HG03108 (cell line): ENCODE measurements around the gene APC2.
"Not testable (repeated sequence)": the region's sequence is repeated elsewhere in the genome, so short reads cannot be mapped to it uniquely, and the experiment has no call there.

Experiments used
- ATAC-seq: cut with Tn5 transposase; IDR thresholded peaks from one replicate; pipeline ENCODE4 v1.9.1; 2021; ENCODE audit warnings: moderate library complexity; ENCODE audit not compliant: unreplicated experiment

Gene APC2

GRCh38 chr19:1416014-1416841 lies 33.7 kb upstream of the APC2 start:
- ATAC-seq, result no peak

- no peak for ATAC-seq
Measured at GRCh38 chr19:1417145-1417544, 32.8 kb upstream of the APC2 start.

- no peak for ATAC-seq
Measured at GRCh38 chr19:1417681-1418495, 32.0 kb upstream of the APC2 start.

- no peak for ATAC-seq
Measured at GRCh38 chr19:1418496-1418775, 31.5 kb upstream of the APC2 start.

GRCh38 chr19:1418951-1419738 lies 30.8 kb upstream of the APC2 start:
- ATAC-seq, result no peak

GRCh38 chr19:1420085-1420484 lies 29.8 kb upstream of the APC2 start:
- not testable (repeated sequence) for ATAC-seq

- no peak for ATAC-seq
Measured at GRCh38 chr19:1420590-1420989, 29.3 kb upstream of the APC2 start.

- no peak for ATAC-seq
Measured at GRCh38 chr19:1421218-1421957, 28.5 kb upstream of the APC2 start.

GRCh38 chr19:1421958-1422305 lies 28.0 kb upstream of the APC2 start:
- no peak for ATAC-seq

GRCh38 chr19:1422360-1422759 lies 27.6 kb upstream of the APC2 start:
- ATAC-seq, result no peak

- no peak for ATAC-seq
Measured at GRCh38 chr19:1422943-1423342, 27.0 kb upstream of the APC2 start.

- no peak for ATAC-seq
Measured at GRCh38 chr19:1423436-1424191, 26.3 kb upstream of the APC2 start.

- ATAC-seq, result no peak
Measured at GRCh38 chr19:1424192-1424955, 25.5 kb upstream of the APC2 start.

- ATAC-seq, result no peak
Measured at GRCh38 chr19:1425102-1425837, 24.7 kb upstream of the APC2 start.

- no peak for ATAC-seq
Measured at GRCh38 chr19:1425902-1426301, 24.0 kb upstream of the APC2 start.

- no peak for ATAC-seq
Measured at GRCh38 chr19:1426736-1427135, 23.2 kb upstream of the APC2 start.

GRCh38 chr19:1427221-1427920 lies 22.6 kb upstream of the APC2 start:
- no peak for ATAC-seq

- no peak for ATAC-seq
Measured at GRCh38 chr19:1428738-1429391, 21.1 kb upstream of the APC2 start.
